Measurements from ENCODE around the gene MAPKAP1.

DNA sequence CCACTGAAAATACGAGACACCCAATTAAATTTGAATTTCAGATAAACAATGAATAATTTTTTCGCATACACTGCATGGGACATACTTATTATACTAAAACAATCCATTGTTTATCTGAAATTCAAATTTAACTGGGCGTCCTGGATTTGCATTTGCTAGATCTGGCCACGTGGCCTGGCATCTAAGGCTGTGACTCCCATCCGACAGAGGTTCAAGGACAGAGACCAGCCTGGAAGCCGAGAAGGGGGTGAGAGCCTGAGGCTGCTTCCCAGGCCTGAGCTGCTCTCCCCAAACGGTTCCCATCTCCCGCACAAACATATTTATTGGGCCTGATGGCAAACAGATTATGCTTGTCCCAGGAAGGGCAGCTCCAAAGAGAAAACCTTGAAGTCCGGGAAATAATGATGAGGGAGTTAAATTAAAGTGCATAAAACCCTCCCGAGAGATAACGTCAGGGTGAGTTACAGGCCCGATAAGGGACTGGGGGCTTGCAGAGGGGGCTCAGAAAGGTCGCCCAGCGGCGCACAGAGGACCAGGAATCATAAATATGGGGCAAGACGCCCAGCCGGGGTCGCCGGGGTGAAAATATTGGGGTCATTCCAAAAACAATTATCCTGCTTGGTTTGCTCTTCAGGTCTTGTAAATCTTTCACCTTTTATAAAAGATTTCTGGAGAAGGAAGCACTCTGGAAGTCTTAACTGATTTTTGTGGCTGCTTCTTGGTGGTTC is 281.7 kb downstream of the MAPKAP1 start:
- TF ChIP-seq CTCF (conservative IDR thresholded peaks at IDR 0.05; ENCODE audit: low read length): no peak
- no peak for TF ChIP-seq EZH2phosphoT487 (IDR thresholded peaks at IDR 0.05; ENCODE audit: borderline replicate concordance, low read depth, low read length)
